Effector CD4-positive, alpha-beta T cell (primary cell): ENCODE results near the gene AHCYL2.
A peak's percentile ranks its signal among the peaks of the same experiment; 100 is the strongest.

Experiments used
- DNase-seq: peaks from one replicate; pipeline ENCODE4 v3.0.0-alpha.2; 2020
- total RNA-seq: gene quantifications from one replicate; lab custom pipeline; 2026; lab: John Stamatoyannopoulos, UW

AHCYL2 gene
- 16.7 reads per million, percentile 43 among the genes with 10 or more reads in this experiment for total RNA-seq

GRCh38 chr7:129224251-129225205 lies at the start of gene AHCYL2:
Gene AHCYL2, plus strand, starts transcription at chr7:129225030.
- DNase-seq = peak; percentile 97

- DNase-seq = no peak
Measured at GRCh38 chr7:129176916-129177710, 47.7 kb upstream of the AHCYL2 start.

GRCh38 chr7:129184981-129185670 lies 39.7 kb upstream of the AHCYL2 start:
- DNase-seq = no peak

DNA sequence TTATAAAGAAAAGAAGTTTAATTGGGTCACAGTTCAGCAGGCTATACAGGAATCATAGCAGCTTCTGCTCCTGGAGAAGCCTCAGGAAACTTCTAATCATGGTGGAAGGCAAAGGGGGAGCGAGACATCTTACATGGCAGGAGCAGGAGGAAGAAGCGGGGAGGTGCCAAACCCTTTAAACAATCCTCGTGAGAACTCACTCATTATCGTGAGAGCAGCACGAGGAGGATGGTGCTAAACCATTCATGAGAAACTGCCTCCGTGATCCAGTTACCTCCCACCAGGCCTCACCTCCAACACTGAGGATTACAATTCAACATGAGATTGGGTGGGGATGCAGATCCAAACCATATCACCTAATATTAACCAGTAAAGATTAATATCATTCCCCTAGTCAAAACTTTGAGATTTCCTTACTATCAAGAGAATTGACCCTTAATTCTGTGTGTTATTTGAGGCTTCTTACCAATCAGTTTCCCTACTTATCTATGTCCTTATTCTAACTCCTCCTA lies 38.0 kb upstream of the AHCYL2 start:
- DNase-seq = no peak

GRCh38 chr7:129187681-129188371 lies 37.0 kb upstream of the AHCYL2 start:
- no peak for DNase-seq

GRCh38 chr7:129188372-129188891 lies 36.4 kb upstream of the AHCYL2 start, which contains the start of gene SMO:
Gene SMO, plus strand, starts transcription at chr7:129188633. Its CDS starts 519 bp downstream, at chr7:129189152.
- no peak for DNase-seq

DNA sequence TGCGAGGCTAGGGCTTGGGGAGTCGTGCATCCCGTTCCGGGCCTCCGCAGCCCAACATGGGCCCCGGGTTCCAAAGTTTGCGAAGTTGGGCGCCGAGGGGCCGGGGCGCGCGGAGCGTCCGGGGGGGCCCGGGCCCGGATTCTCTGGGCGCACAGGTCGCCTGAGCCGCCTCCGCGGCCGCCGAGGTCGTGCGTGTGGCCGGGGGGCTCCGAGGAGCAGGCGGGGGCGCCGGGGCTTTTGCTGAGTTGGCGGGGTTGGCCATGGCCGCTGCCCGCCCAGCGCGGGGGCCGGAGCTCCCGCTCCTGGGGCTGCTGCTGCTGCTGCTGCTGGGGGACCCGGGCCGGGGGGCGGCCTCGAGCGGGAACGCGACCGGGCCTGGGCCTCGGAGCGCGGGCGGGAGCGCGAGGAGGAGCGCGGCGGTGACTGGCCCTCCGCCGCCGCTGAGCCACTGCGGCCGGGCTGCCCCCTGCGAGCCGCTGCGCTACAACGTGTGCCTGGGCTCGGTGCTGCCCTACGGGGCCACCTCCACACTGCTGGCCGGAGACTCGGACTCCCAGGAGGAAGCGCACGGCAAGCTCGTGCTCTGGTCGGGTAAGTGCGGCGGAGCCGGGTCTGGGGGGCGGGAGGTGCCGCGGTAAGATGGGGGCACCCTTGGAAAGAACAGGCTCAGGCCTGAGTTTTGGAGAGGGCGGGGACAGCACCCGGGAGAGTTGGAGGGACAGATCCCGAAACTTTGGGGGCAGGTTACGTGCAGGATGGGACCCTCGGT lies 35.8 kb upstream of the AHCYL2 start:
- no peak for DNase-seq

DNA sequence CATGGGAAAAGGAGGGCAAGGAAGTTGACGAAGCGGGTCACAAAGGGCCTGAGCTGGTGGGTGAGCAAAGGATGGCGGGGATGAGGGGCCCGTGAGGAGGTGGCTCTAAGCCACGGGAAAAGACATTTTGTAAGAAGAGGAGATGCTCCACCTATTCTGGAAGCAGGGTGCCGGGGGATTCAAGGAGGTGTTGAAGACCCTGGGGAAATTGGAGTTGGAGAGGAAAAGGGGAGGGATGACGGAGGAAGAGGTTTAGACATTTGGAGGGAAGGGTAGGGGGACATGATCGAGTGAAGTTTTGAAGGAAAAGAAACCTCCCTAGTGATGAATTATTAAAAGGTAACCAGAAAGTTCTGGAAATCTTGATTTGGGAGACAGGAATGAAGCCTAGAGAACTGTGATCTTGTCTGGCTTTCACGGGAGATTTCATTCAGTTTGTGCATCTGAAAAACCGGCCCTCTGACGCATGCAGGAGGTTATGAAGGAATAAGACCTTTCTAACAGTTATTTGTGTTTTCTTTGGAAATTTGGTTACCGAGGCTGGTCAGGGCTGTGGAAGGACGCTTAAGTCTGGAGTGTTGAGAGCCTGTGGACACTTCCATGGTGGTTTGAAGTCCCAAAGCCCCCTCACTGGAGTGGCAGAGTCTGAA lies 35.0 kb upstream of the AHCYL2 start:
- DNase-seq = no peak

- no peak for DNase-seq
Measured at GRCh38 chr7:129191272-129191671, 33.6 kb upstream of the AHCYL2 start.

GRCh38 chr7:129193892-129194291 lies 30.9 kb upstream of the AHCYL2 start:
- no peak for DNase-seq

- DNase-seq = no peak
Measured at GRCh38 chr7:129197771-129198170, 27.1 kb upstream of the AHCYL2 start.

- no peak for DNase-seq
Measured at GRCh38 chr7:129199406-129199805, 25.4 kb upstream of the AHCYL2 start.

DNA sequence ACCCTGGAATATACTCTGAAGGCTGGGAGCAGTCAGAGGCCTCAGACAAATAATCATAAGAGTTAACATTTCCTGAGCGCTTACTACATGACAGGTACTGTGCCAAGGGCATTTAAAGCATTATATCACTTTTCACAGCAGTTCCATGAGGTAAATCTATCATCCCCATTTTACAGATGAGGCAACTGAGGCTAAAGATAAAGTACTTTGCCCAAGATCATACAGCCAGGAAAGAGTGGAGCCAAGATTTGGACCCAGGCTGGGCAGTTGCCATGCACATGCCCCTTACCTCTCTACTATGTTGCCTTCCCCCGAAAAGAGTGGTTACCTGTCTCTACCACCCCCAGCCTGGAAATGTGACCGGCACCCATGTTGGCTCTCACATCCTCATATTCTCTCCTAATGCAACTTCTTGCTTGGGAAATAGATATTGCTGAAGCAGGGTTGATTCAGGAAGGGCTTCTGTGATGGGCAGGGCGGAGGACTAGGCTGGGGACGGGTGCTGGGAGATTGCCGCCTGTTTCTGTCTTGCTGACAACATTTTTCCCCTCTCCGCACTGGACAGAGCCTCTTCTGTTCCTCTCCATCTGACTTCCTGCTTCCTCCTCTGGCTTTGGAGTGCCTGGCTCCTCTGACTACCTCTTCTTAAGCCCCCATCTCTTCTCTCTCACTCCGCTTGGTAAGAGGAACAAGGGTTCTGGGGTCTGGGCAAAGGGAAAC lies 22.6 kb upstream of the AHCYL2 start:
- DNase-seq = no peak

DNA sequence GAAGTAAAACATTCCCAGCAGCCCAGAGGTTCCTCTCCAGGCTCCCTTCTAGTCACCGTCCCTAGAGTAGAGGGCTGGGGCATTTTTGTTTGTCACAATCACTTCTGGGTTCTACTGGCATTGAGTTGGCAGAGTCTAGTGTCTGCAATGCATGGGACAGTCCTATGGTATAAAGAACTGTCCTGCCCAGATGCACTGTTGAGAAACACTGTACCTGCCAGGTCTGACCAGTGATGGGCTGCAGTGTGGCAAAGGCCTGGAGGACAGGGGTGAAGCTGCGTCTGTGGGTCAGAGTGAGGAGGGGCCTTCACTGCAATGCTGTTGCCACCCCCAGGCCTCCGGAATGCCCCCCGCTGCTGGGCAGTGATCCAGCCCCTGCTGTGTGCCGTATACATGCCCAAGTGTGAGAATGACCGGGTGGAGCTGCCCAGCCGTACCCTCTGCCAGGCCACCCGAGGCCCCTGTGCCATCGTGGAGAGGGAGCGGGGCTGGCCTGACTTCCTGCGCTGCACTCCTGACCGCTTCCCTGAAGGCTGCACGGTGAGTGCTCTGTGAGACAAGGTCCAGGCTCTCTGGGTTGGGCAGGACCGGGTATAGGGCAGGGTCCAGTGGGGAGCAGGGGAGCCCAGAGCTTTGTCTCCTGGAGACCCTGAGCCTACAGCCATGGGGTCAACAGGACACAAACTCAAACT lies 21.6 kb upstream of the AHCYL2 start:
- DNase-seq = no peak

DNA sequence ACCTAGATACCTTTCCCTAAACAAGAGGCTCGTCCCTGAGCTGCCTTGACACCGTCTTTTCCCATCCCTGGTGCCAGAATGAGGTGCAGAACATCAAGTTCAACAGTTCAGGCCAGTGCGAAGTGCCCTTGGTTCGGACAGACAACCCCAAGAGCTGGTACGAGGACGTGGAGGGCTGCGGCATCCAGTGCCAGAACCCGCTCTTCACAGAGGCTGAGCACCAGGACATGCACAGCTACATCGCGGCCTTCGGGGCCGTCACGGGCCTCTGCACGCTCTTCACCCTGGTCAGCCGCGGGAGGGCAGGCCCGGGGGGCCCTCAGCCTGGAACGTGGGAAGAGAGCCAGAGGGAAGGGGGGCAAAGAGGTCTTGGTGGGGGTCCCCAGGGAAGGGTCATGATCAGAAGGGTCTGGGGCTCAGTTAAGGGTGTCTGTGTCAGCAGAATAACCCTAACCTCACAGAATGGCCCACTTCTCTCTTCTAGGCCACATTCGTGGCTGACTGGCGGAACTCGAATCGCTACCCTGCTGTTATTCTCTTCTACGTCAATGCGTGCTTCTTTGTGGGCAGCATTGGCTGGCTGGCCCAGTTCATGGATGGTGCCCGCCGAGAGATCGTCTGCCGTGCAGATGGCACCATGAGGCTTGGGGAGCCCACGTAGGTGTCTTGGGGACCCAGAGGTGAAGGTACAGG lies 19.6 kb upstream of the AHCYL2 start:
- DNase-seq = no peak

- no peak for DNase-seq
Measured at GRCh38 chr7:129205987-129206785, 18.6 kb upstream of the AHCYL2 start.

DNA sequence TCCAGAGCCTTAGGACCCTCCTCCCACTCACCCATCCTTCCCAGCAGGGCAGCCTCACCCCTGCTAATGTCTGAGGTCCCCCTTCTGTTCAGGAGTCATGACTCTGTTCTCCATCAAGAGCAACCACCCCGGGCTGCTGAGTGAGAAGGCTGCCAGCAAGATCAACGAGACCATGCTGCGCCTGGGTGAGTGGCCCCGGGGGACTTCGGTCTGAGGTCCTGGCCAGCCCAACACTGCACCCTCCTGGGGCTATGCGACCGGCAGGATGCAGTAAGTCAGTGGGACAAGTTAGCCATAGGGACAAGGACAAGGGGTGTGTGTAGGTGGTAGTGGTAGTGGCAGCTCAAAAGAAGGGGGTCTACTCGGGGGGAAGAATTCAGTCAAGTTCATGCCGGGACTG lies 16.2 kb upstream of the AHCYL2 start:
- no peak for DNase-seq
